ENCODE results near the gene CDCA4.
A peak's percentile ranks its signal among the peaks of the same experiment; 100 is the strongest.

Gene CDCA4

GRCh38 chr14:105026802-105027563 is 6.1 kb upstream of the CDCA4 start:
- DNase-seq (ENCODE audit: low spot score), result no peak
- TF ChIP-seq CTCF (IDR thresholded peaks at IDR 0.05; ENCODE audit: extremely low read depth, insufficient read depth, missing control alignments), result no peak
- in situ Hi-C loops (cut with MboI; ENCODE audit: low pct_unique_long_range_greater_than_20kb, low sequenced_read_pairs, unreplicated experiment), result loop anchor here (25.0 kb wide), 1 partner anchor 265 kb away; the partner anchor contains the start of gene SIVA1

- in situ Hi-C loops (cut with MboI; ENCODE audit: low pct_unique_long_range_greater_than_20kb, low sequenced_read_pairs, unreplicated experiment), result loop anchor here (25.0 kb wide), 1 partner anchor 264 kb away; the partner anchor contains the start of gene SIVA1
- DNase-seq (ENCODE audit: low spot score), result peak; percentile 69
- no peak for TF ChIP-seq CTCF (IDR thresholded peaks at IDR 0.05; ENCODE audit: extremely low read depth, insufficient read depth, missing control alignments)
These were observed 5.3 kb upstream of the CDCA4 start for GRCh38 chr14:105026033-105026785.

- TF ChIP-seq CTCF (IDR thresholded peaks at IDR 0.05; ENCODE audit: extremely low read depth, insufficient read depth, missing control alignments), result no peak
These were observed 4.5 kb upstream of the CDCA4 start for GRCh38 chr14:105025429-105025828.

GRCh38 chr14:105023791-105024480 is 3.1 kb upstream of the CDCA4 start:
- no peak for DNase-seq (ENCODE audit: low spot score)
- TF ChIP-seq CTCF (IDR thresholded peaks at IDR 0.05; ENCODE audit: extremely low read depth, insufficient read depth, missing control alignments), result no peak
- in situ Hi-C loops (cut with MboI; ENCODE audit: low pct_unique_long_range_greater_than_20kb, low sequenced_read_pairs, unreplicated experiment), result no loop called here

More at GRCh38 chr14:105025429-105025828, 4.5 kb upstream of the CDCA4 start:
- in situ Hi-C loops (cut with MboI; ENCODE audit: low pct_unique_long_range_greater_than_20kb, low sequenced_read_pairs, unreplicated experiment), result loop anchor here (25.0 kb wide), 1 partner anchor 263 kb away; the partner anchor contains the start of gene SIVA1
- DNase-seq (ENCODE audit: low spot score), result no peak

GRCh38 chr14:105023144-105023543 is 2.3 kb upstream of the CDCA4 start:
- no peak for DNase-seq (ENCODE audit: low spot score)
- in situ Hi-C loops (cut with MboI; ENCODE audit: low pct_unique_long_range_greater_than_20kb, low sequenced_read_pairs, unreplicated experiment), result no loop called here
- no peak for TF ChIP-seq CTCF (IDR thresholded peaks at IDR 0.05; ENCODE audit: extremely low read depth, insufficient read depth, missing control alignments)

GRCh38 chr14:105022276-105022670 is 1.4 kb upstream of the CDCA4 start:
- in situ Hi-C loops (cut with MboI; ENCODE audit: low pct_unique_long_range_greater_than_20kb, low sequenced_read_pairs, unreplicated experiment), result no loop called here
- no peak for DNase-seq (ENCODE audit: low spot score)
- TF ChIP-seq CTCF (IDR thresholded peaks at IDR 0.05; ENCODE audit: extremely low read depth, insufficient read depth, missing control alignments), result no peak
